ENCODE measurements around the gene SMLR1. TPM values are rescaled to one million over a fixed set of nuclear protein-coding genes. Genes with fewer than 3 reads are reported as not detected.
A peak's percentile ranks its signal among the peaks of the same experiment; 100 is the strongest.

The SMLR1 gene
- total and polyA plus RNA-seq, 4 donors: 20.8 to 65.2 (median 39.6) TPM

- Histone ChIP-seq H3K36me3 (ENCODE audit: control insufficient read depth in 4 of 4, insufficient read depth in 3 of 4, low read depth in 1 of 4, low read length in 3 of 4) (peaks cover 0 to 2% (median 0%) of the 10 kb centered on the region in 4 donors), H3K9ac (ENCODE audit: low read depth in 1 of 2, low read length in 2 of 2) (no peak overlapping the region), H3K4me3 (ENCODE audit: low read depth in 1 of 3, low read length in 3 of 3) (no peak overlapping the region), H3K27me3 (ENCODE audit: control insufficient read depth in 4 of 4, insufficient read depth in 4 of 4, low read length in 3 of 4) (no peaks in the 10 kb centered on the region), H3K4me1 (ENCODE audit: control insufficient read depth in 4 of 4, insufficient read depth in 4 of 4, low read length in 3 of 4) (peaks cover 10 to 38% (median 28%) of the 10 kb centered on the region in 4 donors), H3K9me3 (ENCODE audit: control insufficient read depth in 4 of 4, low read length in 3 of 4) (no peaks in the 10 kb centered on the region), H3K27ac (ENCODE audit: low read depth in 1 of 2, low read length in 2 of 2) (peak overlapping the region in 1 of 2 donors; percentile 3)
- DNase-seq (ENCODE audit: low spot score): no peak
- 93% methylated on average over 2 of the region's 2 CpGs for WGBS
- no peak for TF ChIP-seq MAX (IDR thresholded peaks at IDR 0.05)
- TF ChIP-seq HNF4G (IDR thresholded peaks at IDR 0.05): no peak
- TF ChIP-seq RAD21 (IDR thresholded peaks at IDR 0.05): no peak
Measured at GRCh38 chr6:130848945-130849344, 21.7 kb downstream of the SMLR1 start.

GRCh38 chr6:130849594-130849993, 22.4 kb downstream of the SMLR1 start:
- Histone ChIP-seq H3K9ac (ENCODE audit: low read depth in 1 of 2, low read length in 2 of 2) (no peak overlapping the region), H3K9me3 (ENCODE audit: control insufficient read depth in 4 of 4, low read length in 3 of 4) (no peaks in the 10 kb centered on the region), H3K27me3 (ENCODE audit: control insufficient read depth in 4 of 4, insufficient read depth in 4 of 4, low read length in 3 of 4) (no peaks in the 10 kb centered on the region), H3K4me1 (ENCODE audit: control insufficient read depth in 4 of 4, insufficient read depth in 4 of 4, low read length in 3 of 4) (peaks cover 10 to 40% (median 32%) of the 10 kb centered on the region in 4 donors), H3K27ac (ENCODE audit: low read depth in 1 of 2, low read length in 2 of 2) (no peak overlapping the region), H3K4me3 (ENCODE audit: low read depth in 1 of 3, low read length in 3 of 3) (no peak overlapping the region), H3K36me3 (ENCODE audit: control insufficient read depth in 4 of 4, insufficient read depth in 3 of 4, low read depth in 1 of 4, low read length in 3 of 4) (peaks cover 0 to 2% (median 0%) of the 10 kb centered on the region in 4 donors)
- WGBS: 40% methylated on average over 1 of the region's 1 CpG
- DNase-seq (ENCODE audit: low spot score): no peak
- TF ChIP-seq TAF1 (conservative IDR thresholded peaks at IDR 0.05) (no peak), HNF4A (conservative IDR thresholded peaks at IDR 0.05) (peak; percentile 21 to 30), RAD21 (IDR thresholded peaks at IDR 0.05) (peak in 1 of 2 donors; percentile 16), EGR1 (IDR thresholded peaks at IDR 0.05; ENCODE audit: low read depth in 2 of 2) (no peak), CTCF (IDR thresholded peaks at IDR 0.05; ENCODE audit: low read depth, low read length, missing input control) (no peak)

GRCh38 chr6:130851026-130851425, 23.8 kb downstream of the SMLR1 start:
- no peak for DNase-seq (ENCODE audit: low spot score)
- no peak overlapping the region for H3K4me3 ChIP-seq (ENCODE audit: low read depth in 1 of 3, low read length in 3 of 3)
- H3K4me1 ChIP-seq (ENCODE audit: control insufficient read depth in 4 of 4, insufficient read depth in 4 of 4, low read length in 3 of 4): peaks cover 10 to 40% (median 32%) of the 10 kb centered on the region in 4 donors
- H3K27me3 ChIP-seq (ENCODE audit: control insufficient read depth in 4 of 4, insufficient read depth in 4 of 4, low read length in 3 of 4): no peaks in the 10 kb centered on the region
- no peaks in the 10 kb centered on the region for H3K9me3 ChIP-seq (ENCODE audit: control insufficient read depth in 4 of 4, low read length in 3 of 4)
- H3K9ac ChIP-seq (ENCODE audit: low read depth in 1 of 2, low read length in 2 of 2): no peak overlapping the region
- no peak overlapping the region for H3K27ac ChIP-seq (ENCODE audit: low read depth in 1 of 2, low read length in 2 of 2)
- H3K36me3 ChIP-seq (ENCODE audit: control insufficient read depth in 4 of 4, insufficient read depth in 3 of 4, low read depth in 1 of 4, low read length in 3 of 4): peaks cover 0 to 2% (median 0%) of the 10 kb centered on the region in 4 donors
- no peak for TF ChIP-seq HNF4G (IDR thresholded peaks at IDR 0.05)
- no peak for TF ChIP-seq REST (IDR thresholded peaks at IDR 0.05)
- no peak for TF ChIP-seq CTCF (IDR thresholded peaks at IDR 0.05; ENCODE audit: low read depth, low read length, missing input control)
- TF ChIP-seq RAD21 (IDR thresholded peaks at IDR 0.05): no peak
- no peak for TF ChIP-seq NR2F2 (IDR thresholded peaks at IDR 0.05)
- TF ChIP-seq EGR1 (IDR thresholded peaks at IDR 0.05; ENCODE audit: low read depth in 2 of 2): no peak
- no peak for TF ChIP-seq GABPA (IDR thresholded peaks at IDR 0.05 in 1 of 2, conservative IDR thresholded peaks at IDR 0.05 in 1 of 2)
- no peak for TF ChIP-seq FOXA1 (IDR thresholded peaks at IDR 0.05)
- no peak for TF ChIP-seq YY1 (IDR thresholded peaks at IDR 0.05)
- TF ChIP-seq SP1 (IDR thresholded peaks at IDR 0.05): no peak
- TF ChIP-seq MAX (IDR thresholded peaks at IDR 0.05): no peak
- TF ChIP-seq JUND (IDR thresholded peaks at IDR 0.05): no peak
- TF ChIP-seq RXRA (IDR thresholded peaks at IDR 0.05): no peak
- no peak for TF ChIP-seq FOXA2 (IDR thresholded peaks at IDR 0.05)
- WGBS: 32% methylated on average over 1 of the region's 1 CpG

Data from liver (tissue), 9 donors.